Activated CD8-positive, alpha-beta T cell treated with anti-CD3 and anti-CD28 coated beads for 36 hours (primary cell): ENCODE data around the gene ZFHX3. TPM values are rescaled to one million over a fixed set of nuclear protein-coding genes. Genes with fewer than 3 reads are reported as not detected.

Experiments used
- ATAC-seq: fragments of 200-7000 bp; cut with Tn5 transposase; one replicate; pipeline ENCODE4 v1.10.0; 2021; ENCODE audit warnings: mild to moderate bottlenecking, moderate library complexity
- CTCF ChIA-PET: fragments of 350-600 bp; sonication (Branson Sonifier 250); formaldehyde crosslinking; loops from one replicate; lab custom pipeline; 2021; ENCODE audit warnings: antibody characterized with exemption; lab: Charles Lee
- POLR2A ChIA-PET: fragments of 350-600 bp; sonication (Branson Sonifier 250); formaldehyde crosslinking; loops from one replicate; lab custom pipeline; 2021; ENCODE audit warnings: antibody characterized with exemption; lab: Charles Lee
- DNase-seq: peaks from one replicate; pipeline ENCODE4 v3.0.0-alpha.2; 2020
- H3K27ac Mint-ChIP-seq: one replicate; pipeline ENCODE4 v1.8.0; 2021; ENCODE audit warnings: mild to moderate bottlenecking, mixed read lengths
- H3K27me3 Mint-ChIP-seq: one replicate; pipeline ENCODE4 v1.8.0; 2021; ENCODE audit warnings: mixed read lengths
- H3K36me3 Mint-ChIP-seq: one replicate; pipeline ENCODE4 v1.8.0; 2021; ENCODE audit warnings: low read depth, mixed read lengths
- H3K4me1 Mint-ChIP-seq: one replicate; pipeline ENCODE4 v1.8.0; 2021; ENCODE audit warnings: low read depth, mixed read lengths
- H3K4me3 Mint-ChIP-seq: one replicate; pipeline ENCODE4 v1.8.0; 2021; ENCODE audit warnings: mild to moderate bottlenecking, moderate library complexity, mixed read lengths
- H3K9me3 Mint-ChIP-seq: one replicate; pipeline ENCODE4 v1.8.0; 2021; ENCODE audit warnings: mixed read lengths
- CTCF ChIP-seq: fragments of 200-600 bp; IDR thresholded peaks from one replicate; pipeline ENCODE4 v1.8.0; 2022; ENCODE audit warnings: antibody characterized with exemption, mild to moderate bottlenecking
- intact Hi-C: fragments of 100-400 bp; cut with micrococcal nuclease; formaldehyde crosslinking; loops from one replicate; pipeline ENCODE4 v1.10.0; 2022
- total RNA-seq, 2 experiments: library from RNA; stranded (reverse); gene quantifications; one replicate each; pipeline ENCODE4 v1.2.3, GENCODE V29; 2021

ZFHX3 gene
- total RNA-seq, 2 experiments from 2014 or later: 0.16 to 0.25 TPM

DNA sequence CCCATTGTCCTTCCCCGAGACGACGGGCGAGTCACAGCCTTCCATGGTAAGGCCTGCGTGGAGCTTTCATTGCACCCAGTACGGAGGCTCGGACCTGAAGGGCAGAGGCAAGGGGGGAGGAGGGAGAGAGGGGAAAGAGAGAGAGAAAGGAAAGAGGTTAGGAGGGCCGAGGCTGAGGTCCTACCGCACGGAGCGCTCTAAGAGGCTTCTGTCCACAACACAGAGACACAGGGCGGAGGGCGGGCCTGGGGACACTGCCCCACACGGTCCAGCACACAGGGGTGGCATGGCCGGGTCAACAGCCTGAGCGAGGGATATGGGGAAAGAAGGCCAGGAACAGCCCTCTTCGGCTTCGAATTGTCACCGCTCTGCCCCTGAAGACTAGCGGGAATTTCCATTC is 87.8 kb downstream of the ZFHX3 start:
- Mint-ChIP-seq H3K4me1 (no peaks in the 10 kb centered on the region), H3K9me3 (no peaks in the 10 kb centered on the region), H3K27ac (no peak overlapping the region), H3K36me3 (no peaks in the 10 kb centered on the region), H3K27me3 (no peaks in the 10 kb centered on the region), H3K4me3 (no peak overlapping the region)
- intact Hi-C loops: no loop called here
- CTCF ChIA-PET: no interaction called here
- no peak for TF ChIP-seq CTCF
- ATAC-seq (no peak), DNase-seq (no peak)
- POLR2A ChIA-PET: no interaction called here

DNA sequence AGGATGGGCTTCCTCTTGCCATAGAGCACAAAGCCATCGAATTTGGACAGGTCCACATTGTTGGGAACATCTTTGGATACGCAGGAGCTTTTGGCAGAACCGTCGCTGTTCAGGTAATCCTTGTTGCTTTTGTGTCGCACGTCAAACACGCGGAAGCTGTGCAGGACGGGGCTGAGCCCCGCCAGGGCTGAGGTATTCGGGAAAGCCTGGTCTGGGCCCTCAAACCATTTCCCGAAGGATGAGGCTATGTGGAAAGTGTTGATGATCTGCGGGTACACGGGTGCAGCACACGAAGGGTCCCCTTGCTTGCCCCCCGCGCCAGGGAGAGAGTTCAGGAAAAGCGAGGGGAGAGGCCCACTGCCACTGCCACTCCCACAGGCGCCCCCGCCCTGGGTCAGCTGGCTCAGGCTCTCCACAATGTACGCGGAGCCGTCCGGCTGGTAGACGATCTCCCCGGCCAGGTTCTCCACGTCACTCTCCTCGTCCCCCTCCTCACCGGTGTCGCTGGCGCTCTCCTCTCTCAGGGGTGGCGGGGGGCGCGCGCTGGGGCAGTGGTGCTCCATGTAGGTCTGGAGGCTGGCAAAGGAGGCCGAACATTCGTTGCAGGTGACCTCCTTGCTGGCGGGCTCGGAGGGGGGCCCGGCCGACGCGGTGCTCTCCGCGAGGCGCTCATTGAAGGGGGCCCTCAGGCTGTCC is 88.5 kb downstream of the ZFHX3 start:
- intact Hi-C loops: no loop called here
- no peak for TF ChIP-seq CTCF
- no peaks in the 10 kb centered on the region for H3K9me3 Mint-ChIP-seq
- ATAC-seq: no peak
- no peaks in the 10 kb centered on the region for H3K36me3 Mint-ChIP-seq
- H3K4me3 Mint-ChIP-seq: no peak overlapping the region
- ChIA-PET POLR2A (no interaction called here), CTCF (no interaction called here)
- no peaks in the 10 kb centered on the region for H3K4me1 Mint-ChIP-seq
- no peak overlapping the region for H3K27ac Mint-ChIP-seq
- DNase-seq: no peak
- H3K27me3 Mint-ChIP-seq: no peaks in the 10 kb centered on the region

DNA sequence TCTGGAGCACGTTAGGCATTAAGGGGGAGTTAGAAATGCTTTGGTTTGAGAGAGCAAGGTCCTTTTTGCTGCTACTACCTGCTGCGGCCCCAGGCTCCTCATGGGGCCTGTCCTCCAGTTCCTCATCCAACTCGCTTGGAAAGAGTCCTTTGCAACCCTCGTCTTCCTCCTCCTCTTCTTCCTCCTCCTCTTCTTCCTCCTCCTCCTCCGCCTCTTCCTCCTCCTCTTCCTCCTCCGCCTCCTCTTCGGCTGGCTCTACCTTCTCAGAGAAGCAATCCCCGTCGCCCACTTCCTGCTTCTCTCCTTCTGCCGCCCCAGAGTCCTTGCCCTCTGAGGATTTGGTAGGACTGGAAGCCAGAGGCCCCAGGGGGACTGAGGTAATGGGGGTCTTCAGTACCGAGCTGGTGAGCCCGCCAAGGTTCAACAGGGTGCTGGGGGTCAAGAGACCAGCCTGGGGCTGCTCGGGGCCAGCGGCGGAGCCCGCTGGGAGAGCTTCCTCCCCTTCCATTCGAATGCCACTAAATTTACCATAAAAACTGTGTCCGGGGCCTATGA is 89.3 kb downstream of the ZFHX3 start:
- intact Hi-C loops: no loop called here

GRCh38 chr16:72957303-72958277 is 90.3 kb downstream of the ZFHX3 start:
- Mint-ChIP-seq H3K4me1 (no peaks in the 10 kb centered on the region), H3K36me3 (no peaks in the 10 kb centered on the region), H3K27ac (no peak overlapping the region), H3K27me3 (no peaks in the 10 kb centered on the region), H3K9me3 (no peaks in the 10 kb centered on the region), H3K4me3 (no peak overlapping the region)
- CTCF ChIA-PET: interaction anchor here (0.9 to 1.2 kb wide), 2 partner anchors 125 kb away, joined by 3 read pairs; no protein-coding TSS in a partner anchor
- no peak for TF ChIP-seq CTCF
- intact Hi-C loops: no loop called here
- ATAC-seq (no peak), DNase-seq (no peak)
- POLR2A ChIA-PET: no interaction called here

More for the DNA sequence above, 89.3 kb downstream of the ZFHX3 start:
- Mint-ChIP-seq H3K9me3 (no peaks in the 10 kb centered on the region), H3K4me3 (no peak overlapping the region), H3K27me3 (no peaks in the 10 kb centered on the region), H3K36me3 (no peaks in the 10 kb centered on the region), H3K4me1 (no peaks in the 10 kb centered on the region), H3K27ac (no peak overlapping the region)
- ChIA-PET POLR2A (no interaction called here), CTCF (interaction anchor here (1.2 kb wide), 1 partner anchor 126 kb away, joined by 3 read pairs; no protein-coding TSS in a partner anchor)
- DNase-seq: no peak
- ATAC-seq: no peak
- no peak for TF ChIP-seq CTCF
